Fibroblast of lung (primary cell): ENCODE measurements around the gene APOA1.

ENCODE experiments used
- CTCF ChIP-seq, 2 donors: IDR thresholded peaks in 1 of 2; conservative IDR thresholded peaks in 1 of 2; 1 replicate in 1 of 2; 2 replicates in 1 of 2; pipeline ENCODE4 v1.5.1; 2011 to 2012; ENCODE audit warnings: low read length in 2 of 2, control low read depth in 1 of 2, inconsistent platforms in 1 of 2, low read depth in 1 of 2, mild to moderate bottlenecking in 1 of 2
- EZH2 ChIP-seq: IDR thresholded peaks from 2 replicates; pipeline ENCODE4 v1.5.1; 2012; ENCODE audit warnings: low read length, control low read depth, mild to moderate bottlenecking; ENCODE audit errors: missing control alignments

GRCh38 chr11:116832350-116833290 lies 4.8 kb downstream of the APOA1 start:
- TF ChIP-seq CTCF (conservative IDR thresholded peaks at IDR 0.05 in 1 of 2, IDR thresholded peaks at IDR 0.05 in 1 of 2; ENCODE audit: low read depth in 1 of 2, low read length in 2 of 2) (no peak), EZH2 (no peak)
